ENCODE results near the gene ULK1. TPM values are rescaled to one million over a fixed set of nuclear protein-coding genes. Genes with fewer than 3 reads are reported as not detected.
A peak's percentile ranks its signal among the peaks of the same experiment; 100 is the strongest.

ULK1 gene
- total and polyA plus RNA-seq, 2 of the 13 experiments (the other 11 are each of a cell fraction or from before 2014, with no cell fraction given) = 2.8 to 10.1 TPM

DNA sequence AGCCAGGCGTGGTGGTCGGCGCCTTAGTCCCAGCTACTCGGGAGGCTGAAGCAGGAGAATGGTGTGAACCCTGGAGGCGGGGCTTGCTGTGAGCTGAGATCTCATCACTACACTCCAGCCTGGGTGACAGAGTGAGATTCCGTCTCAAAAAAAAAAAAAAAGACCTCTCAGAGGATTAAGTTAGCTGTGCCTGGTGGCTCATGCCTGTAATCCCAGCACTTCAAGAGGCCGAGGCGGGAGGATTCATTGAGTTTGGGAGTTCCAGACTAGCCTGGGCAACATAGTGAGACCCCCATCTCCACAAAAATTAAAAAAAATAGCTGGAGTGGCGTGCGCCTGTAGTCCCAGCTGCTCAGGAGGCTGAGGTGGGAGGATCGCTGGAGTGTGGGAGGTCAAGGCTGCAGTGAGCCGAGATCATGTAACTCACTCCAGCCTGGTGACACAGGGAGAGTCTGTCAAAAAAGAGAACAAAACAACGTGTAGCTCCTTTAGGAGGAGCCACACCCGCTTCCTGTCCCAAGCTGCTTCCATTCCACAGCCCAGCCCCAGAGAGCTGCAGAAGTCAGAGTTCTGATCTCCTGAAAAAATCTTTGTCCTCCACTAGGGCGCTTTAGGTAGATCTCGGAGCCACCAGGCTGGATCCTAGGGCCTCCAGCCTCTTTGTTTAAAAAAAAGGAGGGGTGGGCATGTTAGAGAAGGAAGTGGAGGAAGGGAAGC lies 11.5 kb upstream of the ULK1 start:
- H3K79me2 ChIP-seq (ENCODE audit: insufficient read depth, low read length) = no peaks in the 10 kb centered on the region
- no peaks in the 10 kb centered on the region for H4K20me1 ChIP-seq (ENCODE audit: insufficient read depth, low read length)
- WGBS (ENCODE audit: low lambda C conversion rate) = 40% methylated on average over 16 of the region's 16 CpGs
- ATAC-seq (peak; percentile 81), FAIRE-seq (no peak), DNase-seq (ENCODE audit: low spot score) (no peak)
- H2AFZ ChIP-seq (ENCODE audit: low read length) = no peak overlapping the region
- H3K27ac ChIP-seq (ENCODE audit: extremely low read length, insufficient read depth, low read length) = no peak overlapping the region
- H3K9me3 ChIP-seq (ENCODE audit: low read length) = no peaks in the 10 kb centered on the region
- peaks cover 25% of the 10 kb centered on the region for H3K4me1 ChIP-seq (ENCODE audit: insufficient read depth, low read length)
- H3K4me2 ChIP-seq (ENCODE audit: low read depth, low read length) = 0 out of 2 replicates have a peak overlapping the region, but pooled peaks have one; percentile 7
- intact Hi-C loops (cut with micrococcal nuclease; ENCODE audit: unreplicated experiment) (no loop called here), in situ Hi-C loops (cut with HindIII; ENCODE audit: extremely low pct_ligation_motif_present, low pct_unique_long_range_greater_than_20kb) (no loop called here)
- H3K36me3 ChIP-seq (replicated peaks in 1 of 2; ENCODE audit: control insufficient read depth in 1 of 2, insufficient read depth in 2 of 2, low read length in 2 of 2) = no peaks in the 10 kb centered on the region
- H3K27me3 ChIP-seq (ENCODE audit: control insufficient read depth in 1 of 2, insufficient read depth in 2 of 2, low read length in 2 of 2) = peaks cover 0 to 18% of the 10 kb centered on the region in 2 experiments; a peak in 2 of 5 replicates
- no peak overlapping the region for H3K4me3 ChIP-seq (replicated peaks in 1 of 3; ENCODE audit: insufficient read depth in 1 of 3, low read depth in 2 of 3, low read length in 3 of 3)
- ChIA-PET POLR2A (interaction anchor here (1.1 kb wide), 1 partner anchor 23 kb away, joined by 4 read pairs; no protein-coding TSS in a partner anchor), CTCF (ENCODE audit: low intra/inter-chr PET ratio, low total read pairs) (no interaction called here)
- no TSS peak for BruUV-seq (replicated peaks)
- TF ChIP-seq ZNF780A (CRISPR knock-in tag; IDR thresholded peaks at IDR 0.05) (no peak), RBAK (CRISPR knock-in tag; IDR thresholded peaks at IDR 0.05) (no peak), HES4 (CRISPR knock-in tag; IDR thresholded peaks at IDR 0.05; ENCODE audit: borderline replicate concordance) (no peak), ZNF121 (CRISPR knock-in tag; IDR thresholded peaks at IDR 0.05) (peak; percentile 37; the same call in 1 of the 2 replicates)
- TF ChIP-seq, protein P1, sequence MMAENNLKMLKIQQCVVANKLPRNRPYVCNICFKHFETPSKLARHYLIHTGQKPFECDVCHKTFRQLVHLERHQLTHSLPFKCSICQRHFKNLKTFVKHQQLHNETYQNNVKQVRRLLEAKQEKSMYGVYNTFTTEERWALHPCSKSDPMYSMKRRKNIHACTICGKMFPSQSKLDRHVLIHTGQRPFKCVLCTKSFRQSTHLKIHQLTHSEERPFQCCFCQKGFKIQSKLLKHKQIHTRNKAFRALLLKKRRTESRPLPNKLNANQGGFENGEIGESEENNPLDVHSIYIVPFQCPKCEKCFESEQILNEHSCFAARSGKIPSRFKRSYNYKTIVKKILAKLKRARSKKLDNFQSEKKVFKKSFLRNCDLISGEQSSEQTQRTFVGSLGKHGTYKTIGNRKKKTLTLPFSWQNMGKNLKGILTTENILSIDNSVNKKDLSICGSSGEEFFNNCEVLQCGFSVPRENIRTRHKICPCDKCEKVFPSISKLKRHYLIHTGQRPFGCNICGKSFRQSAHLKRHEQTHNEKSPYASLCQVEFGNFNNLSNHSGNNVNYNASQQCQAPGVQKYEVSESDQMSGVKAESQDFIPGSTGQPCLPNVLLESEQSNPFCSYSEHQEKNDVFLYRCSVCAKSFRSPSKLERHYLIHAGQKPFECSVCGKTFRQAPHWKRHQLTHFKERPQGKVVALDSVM (CRISPR knock-in tag; IDR thresholded peaks at IDR 0.05) = peak; percentile 94
- no peak overlapping the region for H3K9ac ChIP-seq (ENCODE audit: insufficient read depth, low read depth, low read length)

DNA sequence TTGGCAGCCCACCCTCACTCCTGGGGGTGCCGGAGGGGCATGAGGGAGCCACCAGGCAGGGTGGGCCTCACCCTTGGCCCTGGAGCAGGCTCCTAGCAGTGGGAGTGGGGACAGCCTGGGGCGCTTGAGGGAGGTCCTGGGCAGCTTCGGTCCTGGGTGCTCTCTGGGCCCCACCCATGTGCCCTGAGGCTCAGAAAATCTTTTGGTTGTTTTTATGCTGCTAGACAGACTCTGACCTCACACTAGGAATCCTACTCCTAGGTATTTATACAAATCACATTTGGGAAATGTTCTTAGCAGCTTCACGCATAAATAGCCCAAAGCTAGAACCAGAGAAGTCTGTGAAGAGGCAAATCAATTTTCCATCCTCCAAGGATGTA lies 10.9 kb upstream of the ULK1 start:
- Histone ChIP-seq H3K36me3 (replicated peaks in 1 of 2; ENCODE audit: control insufficient read depth in 1 of 2, insufficient read depth in 2 of 2, low read length in 2 of 2) (no peaks in the 10 kb centered on the region), H3K9ac (ENCODE audit: insufficient read depth, low read depth, low read length) (no peak overlapping the region), H3K27ac (ENCODE audit: extremely low read length, insufficient read depth, low read length) (no peak overlapping the region), H2AFZ (ENCODE audit: low read length) (no peak overlapping the region), H3K27me3 (ENCODE audit: control insufficient read depth in 1 of 2, insufficient read depth in 2 of 2, low read length in 2 of 2) (peaks cover 0 to 18% of the 10 kb centered on the region in 2 experiments; a peak in 2 of 5 replicates), H3K4me1 (ENCODE audit: insufficient read depth, low read length) (peaks cover 25% of the 10 kb centered on the region), H4K20me1 (ENCODE audit: insufficient read depth, low read length) (no peaks in the 10 kb centered on the region), H3K4me3 (replicated peaks in 1 of 3; ENCODE audit: insufficient read depth in 1 of 3, low read depth in 2 of 3, low read length in 3 of 3) (no peak overlapping the region), H3K79me2 (ENCODE audit: insufficient read depth, low read length) (no peaks in the 10 kb centered on the region), H3K4me2 (ENCODE audit: low read depth, low read length) (no peak overlapping the region), H3K9me3 (ENCODE audit: low read length) (no peaks in the 10 kb centered on the region)
- no TSS peak for BruUV-seq (replicated peaks)
- DNase-seq (ENCODE audit: low spot score) (no peak), FAIRE-seq (no peak), ATAC-seq (peak; percentile 49)
- in situ Hi-C loops (cut with HindIII; ENCODE audit: extremely low pct_ligation_motif_present, low pct_unique_long_range_greater_than_20kb) (no loop called here), intact Hi-C loops (cut with micrococcal nuclease; ENCODE audit: unreplicated experiment) (no loop called here)
- POLR2A ChIA-PET = interaction anchor here (1.1 kb wide), 1 partner anchor 23 kb away, joined by 4 read pairs; no protein-coding TSS in a partner anchor
- 92% methylated on average over 2 of the region's 4 CpGs for WGBS (ENCODE audit: low lambda C conversion rate)
- CTCF ChIA-PET (ENCODE audit: low intra/inter-chr PET ratio, low total read pairs) = no interaction called here
- TF ChIP-seq ARHGAP35 (CRISPR knock-in tag; IDR thresholded peaks at IDR 0.05; ENCODE audit: borderline replicate concordance) = no peak
- TF ChIP-seq, protein P2, sequence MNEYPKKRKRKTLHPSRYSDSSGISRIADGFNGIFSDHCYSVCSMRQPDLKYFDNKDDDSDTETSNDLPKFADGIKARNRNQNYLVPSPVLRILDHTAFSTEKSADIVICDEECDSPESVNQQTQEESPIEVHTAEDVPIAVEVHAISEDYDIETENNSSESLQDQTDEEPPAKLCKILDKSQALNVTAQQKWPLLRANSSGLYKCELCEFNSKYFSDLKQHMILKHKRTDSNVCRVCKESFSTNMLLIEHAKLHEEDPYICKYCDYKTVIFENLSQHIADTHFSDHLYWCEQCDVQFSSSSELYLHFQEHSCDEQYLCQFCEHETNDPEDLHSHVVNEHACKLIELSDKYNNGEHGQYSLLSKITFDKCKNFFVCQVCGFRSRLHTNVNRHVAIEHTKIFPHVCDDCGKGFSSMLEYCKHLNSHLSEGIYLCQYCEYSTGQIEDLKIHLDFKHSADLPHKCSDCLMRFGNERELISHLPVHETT (CRISPR knock-in tag; conservative IDR thresholded peaks at IDR 0.05) = no peak
- TF ChIP-seq POLR2AphosphoS2 (IDR thresholded peaks at IDR 0.05; ENCODE audit: low read depth, low read length) = no peak
- TF ChIP-seq ZNF263 (CRISPR knock-in tag; IDR thresholded peaks at IDR 0.05) = no peak
- no peak for TF ChIP-seq NR2C2 (CRISPR knock-in tag; IDR thresholded peaks at IDR 0.05; ENCODE audit: borderline replicate concordance)
- TF ChIP-seq GATA4 (IDR thresholded peaks at IDR 0.05; ENCODE audit: borderline replicate concordance, low read depth) = no peak
- TF ChIP-seq NCOA2 (CRISPR knock-in tag; IDR thresholded peaks at IDR 0.05) = no peak

Measured in HepG2 (cell line).